ENCODE data around the gene CORIN.

CORIN gene

GRCh38 chr4:47837908-47838294 lies at the start of gene CORIN:
Gene CORIN, minus strand, starts transcription at chr4:47838067. Its CDS starts 118 bp downstream, at chr4:47837949.
- no peak for DNase-seq

GRCh38 chr4:47882228-47882627 lies 44.4 kb upstream of the CORIN start:
- DNase-seq = no peak

- DNase-seq = no peak
Measured at GRCh38 chr4:47879458-47879857, 41.6 kb upstream of the CORIN start.

GRCh38 chr4:47876784-47877546 lies 39.1 kb upstream of the CORIN start:
- DNase-seq = no peak

GRCh38 chr4:47876310-47876709 lies 38.4 kb upstream of the CORIN start:
- no peak for DNase-seq

- no peak for DNase-seq
Measured at GRCh38 chr4:47873877-47874541, 36.1 kb upstream of the CORIN start.

GRCh38 chr4:47863486-47863885 lies 25.6 kb upstream of the CORIN start:
- no peak for DNase-seq

GRCh38 chr4:47862297-47862696 lies 24.4 kb upstream of the CORIN start:
- DNase-seq = no peak

GRCh38 chr4:47860305-47860704 lies 22.4 kb upstream of the CORIN start:
- no peak for DNase-seq

GRCh38 chr4:47858006-47858405 lies 20.1 kb upstream of the CORIN start:
- no peak for DNase-seq

- DNase-seq = no peak
Measured at GRCh38 chr4:47856713-47857112, 18.8 kb upstream of the CORIN start.

- DNase-seq = no peak
Measured at GRCh38 chr4:47855350-47855749, 17.5 kb upstream of the CORIN start.

- DNase-seq = no peak
Measured at GRCh38 chr4:47852136-47852535, 14.3 kb upstream of the CORIN start.

- DNase-seq = no peak
Measured at GRCh38 chr4:47849466-47849865, 11.6 kb upstream of the CORIN start.

GRCh38 chr4:47848041-47848440 lies 10.2 kb upstream of the CORIN start:
- no peak for DNase-seq

- DNase-seq = no peak
Measured at GRCh38 chr4:47842985-47843384, 5.1 kb upstream of the CORIN start.

- no peak for DNase-seq
Measured at GRCh38 chr4:47840291-47840690, 2.4 kb upstream of the CORIN start.

GRCh38 chr4:47839259-47839658 lies 1.4 kb upstream of the CORIN start:
- DNase-seq = no peak

- DNase-seq = no peak
Measured at GRCh38 chr4:47838445-47838844, 578 bp upstream of the CORIN start.

GRCh38 chr4:47837094-47837907 lies 566 bp downstream of the CORIN start:
- DNase-seq = peak; percentile 66

GRCh38 chr4:47836641-47837093 lies 1.2 kb downstream of the CORIN start:
- DNase-seq = peak; percentile 78

- no peak for DNase-seq
Measured at GRCh38 chr4:47835494-47835893, 2.4 kb downstream of the CORIN start.

- DNase-seq = peak; percentile 44
Measured at GRCh38 chr4:47831026-47831679, 6.7 kb downstream of the CORIN start.
